AG04450 (cell line): ENCODE measurements around the gene C22orf31. TPM values are rescaled to one million over a fixed set of nuclear protein-coding genes. Genes with fewer than 3 reads are reported as not detected.

Source experiments
- CTCF ChIA-PET: fragments of 300-600, 350-600 bp; formaldehyde crosslinking; extraction: SDS; loops from one replicate; lab custom pipeline; 2022; ENCODE audit warnings: antibody characterized with exemption, inconsistent platforms; lab: Charles Lee
- POLR2A ChIA-PET: fragments of 350-600 bp; formaldehyde crosslinking; extraction: SDS; loops from one replicate; lab custom pipeline; 2021; ENCODE audit warnings: antibody characterized with exemption, inconsistent platforms; lab: Yijun Ruan, JAX
- DNase-seq: peaks from one replicate; pipeline ENCODE4 v3.0.0-alpha.2; 2011; ENCODE audit warnings: low read depth, low spot score
- H3K27ac ChIP-seq: one replicate; pipeline ENCODE4 v1.5.1; 2012; ENCODE audit warnings: low read depth, low read length, control low read depth
- H3K27me3 ChIP-seq: one replicate; pipeline ENCODE4 v1.6.0; 2012; ENCODE audit warnings: low read length; ENCODE audit not compliant: control insufficient read depth, insufficient read depth
- H3K4me3 ChIP-seq: 2 replicates; pipeline ENCODE4 v1.5.1; 2011; ENCODE audit warnings: mild to moderate bottlenecking, low read depth, low read length, control low read depth
- H3K9me3 ChIP-seq: 2 replicates; pipeline ENCODE4 v1.5.1; 2012; ENCODE audit warnings: low read length; ENCODE audit not compliant: control insufficient read depth, insufficient read depth
- polyA plus RNA-seq: library from polyadenylated mRNA; depleted of rRNA; stranded (reverse); fragments of >200 nt; gene quantifications from 2 replicates; pipeline ENCODE4 v1.2.3, GENCODE V29; 2011; rRNA removed
- TF ChIP-seq, protein P1 (sequence below): IDR thresholded peaks from 2 replicates; pipeline ENCODE4 v1.5.1; 2011; ENCODE audit warnings: low read depth, low read length, control low read depth, inconsistent platforms

The C22orf31 gene
- polyA plus RNA-seq, 1 experiment, result 0.11 TPM

DNA sequence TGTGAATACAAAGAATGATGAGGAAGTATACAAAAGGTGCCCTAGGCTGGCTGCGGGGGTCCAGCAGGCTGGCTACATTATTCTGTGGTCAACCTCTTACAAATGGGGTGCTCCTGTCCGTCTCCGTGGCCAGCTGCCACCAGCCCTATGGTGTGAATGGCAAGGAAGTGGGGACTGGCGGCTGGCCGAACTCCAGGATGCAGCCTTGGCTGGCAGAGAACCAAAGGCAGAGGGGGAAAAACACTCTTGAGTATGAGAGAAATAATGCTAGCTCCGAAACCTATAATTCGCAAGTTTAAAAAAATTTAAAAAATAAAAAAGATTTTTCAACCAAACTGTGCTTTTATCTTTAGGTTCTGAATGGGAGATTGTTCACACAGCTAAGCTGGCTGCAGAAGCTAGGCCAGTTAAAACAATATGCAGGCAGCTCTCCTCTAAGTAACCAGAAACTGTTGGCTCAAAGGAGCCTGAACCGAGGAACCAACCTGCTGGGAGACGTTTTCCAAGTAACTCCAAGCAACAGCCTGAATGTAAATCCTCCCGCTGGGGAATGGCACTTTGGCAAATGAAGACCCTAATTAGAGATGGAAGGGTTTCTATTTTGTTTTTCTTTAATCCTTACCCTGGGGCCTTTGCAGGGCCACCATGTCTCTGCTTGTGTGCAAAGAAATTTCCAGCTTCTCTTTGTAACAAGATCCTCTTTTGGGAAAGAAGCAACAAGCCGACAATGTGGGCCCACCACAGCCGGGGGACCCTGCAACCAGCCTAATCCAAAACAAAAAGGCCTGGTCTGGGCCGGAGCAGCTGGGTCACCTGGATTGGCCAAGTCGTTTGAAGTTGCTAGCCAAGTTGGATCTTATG is 50.2 kb downstream of the C22orf31 start:
- ChIA-PET CTCF (no interaction called here), POLR2A (interaction anchor here (0.6 kb wide), 1 partner anchor 128 kb away, joined by 4 read pairs; no protein-coding TSS in a partner anchor)
- H3K9me3 ChIP-seq, result no peaks in the 10 kb centered on the region
- DNase-seq, result no peak
- H3K27me3 ChIP-seq, result no peaks in the 10 kb centered on the region
- TF ChIP-seq, protein P1, sequence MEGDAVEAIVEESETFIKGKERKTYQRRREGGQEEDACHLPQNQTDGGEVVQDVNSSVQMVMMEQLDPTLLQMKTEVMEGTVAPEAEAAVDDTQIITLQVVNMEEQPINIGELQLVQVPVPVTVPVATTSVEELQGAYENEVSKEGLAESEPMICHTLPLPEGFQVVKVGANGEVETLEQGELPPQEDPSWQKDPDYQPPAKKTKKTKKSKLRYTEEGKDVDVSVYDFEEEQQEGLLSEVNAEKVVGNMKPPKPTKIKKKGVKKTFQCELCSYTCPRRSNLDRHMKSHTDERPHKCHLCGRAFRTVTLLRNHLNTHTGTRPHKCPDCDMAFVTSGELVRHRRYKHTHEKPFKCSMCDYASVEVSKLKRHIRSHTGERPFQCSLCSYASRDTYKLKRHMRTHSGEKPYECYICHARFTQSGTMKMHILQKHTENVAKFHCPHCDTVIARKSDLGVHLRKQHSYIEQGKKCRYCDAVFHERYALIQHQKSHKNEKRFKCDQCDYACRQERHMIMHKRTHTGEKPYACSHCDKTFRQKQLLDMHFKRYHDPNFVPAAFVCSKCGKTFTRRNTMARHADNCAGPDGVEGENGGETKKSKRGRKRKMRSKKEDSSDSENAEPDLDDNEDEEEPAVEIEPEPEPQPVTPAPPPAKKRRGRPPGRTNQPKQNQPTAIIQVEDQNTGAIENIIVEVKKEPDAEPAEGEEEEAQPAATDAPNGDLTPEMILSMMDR, result no peak
- H3K27ac ChIP-seq, result no peak overlapping the region
- H3K4me3 ChIP-seq, result no peak overlapping the region

DNA sequence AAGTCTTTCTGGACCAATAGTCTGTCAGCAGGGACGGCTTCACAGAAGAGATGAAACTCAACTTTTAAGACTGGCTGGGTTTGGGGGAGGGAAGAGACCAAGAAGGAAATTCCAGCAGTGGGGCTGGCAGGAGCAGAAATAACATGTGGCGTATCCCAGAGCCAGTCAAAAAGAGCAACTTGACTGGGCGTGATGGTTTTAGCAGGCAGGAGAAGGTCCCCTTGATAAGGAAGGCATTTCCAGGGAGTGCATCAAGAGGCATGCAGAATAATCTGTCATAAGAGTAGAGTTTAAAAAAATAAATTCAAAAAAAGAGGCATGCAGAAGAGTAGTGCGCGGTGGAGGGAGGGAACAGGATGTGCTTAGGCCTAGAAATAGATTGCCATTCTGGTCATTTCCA is 52.5 kb downstream of the C22orf31 start:
- Histone ChIP-seq H3K27ac (no peak overlapping the region), H3K9me3 (no peaks in the 10 kb centered on the region), H3K4me3 (no peak overlapping the region), H3K27me3 (no peaks in the 10 kb centered on the region)
- TF ChIP-seq, protein P1, result no peak
- ChIA-PET CTCF (no interaction called here), POLR2A (no interaction called here)
- DNase-seq, result no peak

Other genes starting within 250 kb of the C22orf31 start
- 1.3 and 1.4 TPM in 2 replicates for gene ZNRF3, start 178.3 kb downstream of the C22orf31 start, polyA plus RNA-seq
- gene KREMEN1, start 11.2 kb upstream of the C22orf31 start, polyA plus RNA-seq, result 5.9 and 7.5 TPM in 2 replicates
- gene EMID1, start 144.1 kb upstream of the C22orf31 start, polyA plus RNA-seq, result 1.1 and 1.6 TPM in 2 replicates
- 9.9 and 13.8 TPM in 2 replicates for gene RHBDD3, start 206.2 kb upstream of the C22orf31 start, polyA plus RNA-seq
- gene EWSR1, start 206.4 kb upstream of the C22orf31 start, polyA plus RNA-seq, result 146 and 185 TPM in 2 replicates
- 4.5 and 5.2 TPM in 2 replicates for gene GAS2L1, start 244.8 kb upstream of the C22orf31 start, polyA plus RNA-seq